ENCODE measurements around the gene CATSPERZ. TPM values are rescaled to one million over a fixed set of nuclear protein-coding genes. Genes with fewer than 3 reads are reported as not detected.
A peak's percentile ranks its signal among the peaks of the same experiment; 100 is the strongest.

CATSPERZ gene
- total and polyA plus RNA-seq, 2 of the 13 experiments (the other 11 are each of a cell fraction or from before 2014, with no cell fraction given): 0.22 to 0.48 TPM

- TF ChIP-seq, protein P1, sequence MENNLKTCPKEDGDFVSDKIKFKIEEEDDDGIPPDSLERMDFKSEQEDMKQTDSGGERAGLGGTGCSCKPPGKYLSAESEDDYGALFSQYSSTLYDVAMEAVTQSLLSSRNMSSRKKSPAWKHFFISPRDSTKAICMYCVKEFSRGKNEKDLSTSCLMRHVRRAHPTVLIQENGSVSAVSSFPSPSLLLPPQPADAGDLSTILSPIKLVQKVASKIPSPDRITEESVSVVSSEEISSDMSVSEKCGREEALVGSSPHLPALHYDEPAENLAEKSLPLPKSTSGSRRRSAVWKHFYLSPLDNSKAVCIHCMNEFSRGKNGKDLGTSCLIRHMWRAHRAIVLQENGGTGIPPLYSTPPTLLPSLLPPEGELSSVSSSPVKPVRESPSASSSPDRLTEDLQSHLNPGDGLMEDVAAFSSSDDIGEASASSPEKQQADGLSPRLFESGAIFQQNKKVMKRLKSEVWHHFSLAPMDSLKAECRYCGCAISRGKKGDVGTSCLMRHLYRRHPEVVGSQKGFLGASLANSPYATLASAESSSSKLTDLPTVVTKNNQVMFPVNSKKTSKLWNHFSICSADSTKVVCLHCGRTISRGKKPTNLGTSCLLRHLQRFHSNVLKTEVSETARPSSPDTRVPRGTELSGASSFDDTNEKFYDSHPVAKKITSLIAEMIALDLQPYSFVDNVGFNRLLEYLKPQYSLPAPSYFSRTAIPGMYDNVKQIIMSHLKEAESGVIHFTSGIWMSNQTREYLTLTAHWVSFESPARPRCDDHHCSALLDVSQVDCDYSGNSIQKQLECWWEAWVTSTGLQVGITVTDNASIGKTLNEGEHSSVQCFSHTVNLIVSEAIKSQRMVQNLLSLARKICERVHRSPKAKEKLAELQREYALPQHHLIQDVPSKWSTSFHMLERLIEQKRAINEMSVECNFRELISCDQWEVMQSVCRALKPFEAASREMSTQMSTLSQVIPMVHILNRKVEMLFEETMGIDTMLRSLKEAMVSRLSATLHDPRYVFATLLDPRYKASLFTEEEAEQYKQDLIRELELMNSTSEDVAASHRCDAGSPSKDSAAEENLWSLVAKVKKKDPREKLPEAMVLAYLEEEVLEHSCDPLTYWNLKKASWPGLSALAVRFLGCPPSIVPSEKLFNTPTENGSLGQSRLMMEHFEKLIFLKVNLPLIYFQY (CRISPR knock-in tag; IDR thresholded peaks at IDR 0.05; ENCODE audit: borderline replicate concordance): no peak; the same call in 1 of the 2 replicates
- TF ChIP-seq CBX2 (IDR thresholded peaks at IDR 0.05; ENCODE audit: low read depth, low read length): no peak
- no peak for TF ChIP-seq CBX2 (CRISPR knock-in tag; IDR thresholded peaks at IDR 0.05; ENCODE audit: low read depth)
- TF ChIP-seq, protein P2, sequence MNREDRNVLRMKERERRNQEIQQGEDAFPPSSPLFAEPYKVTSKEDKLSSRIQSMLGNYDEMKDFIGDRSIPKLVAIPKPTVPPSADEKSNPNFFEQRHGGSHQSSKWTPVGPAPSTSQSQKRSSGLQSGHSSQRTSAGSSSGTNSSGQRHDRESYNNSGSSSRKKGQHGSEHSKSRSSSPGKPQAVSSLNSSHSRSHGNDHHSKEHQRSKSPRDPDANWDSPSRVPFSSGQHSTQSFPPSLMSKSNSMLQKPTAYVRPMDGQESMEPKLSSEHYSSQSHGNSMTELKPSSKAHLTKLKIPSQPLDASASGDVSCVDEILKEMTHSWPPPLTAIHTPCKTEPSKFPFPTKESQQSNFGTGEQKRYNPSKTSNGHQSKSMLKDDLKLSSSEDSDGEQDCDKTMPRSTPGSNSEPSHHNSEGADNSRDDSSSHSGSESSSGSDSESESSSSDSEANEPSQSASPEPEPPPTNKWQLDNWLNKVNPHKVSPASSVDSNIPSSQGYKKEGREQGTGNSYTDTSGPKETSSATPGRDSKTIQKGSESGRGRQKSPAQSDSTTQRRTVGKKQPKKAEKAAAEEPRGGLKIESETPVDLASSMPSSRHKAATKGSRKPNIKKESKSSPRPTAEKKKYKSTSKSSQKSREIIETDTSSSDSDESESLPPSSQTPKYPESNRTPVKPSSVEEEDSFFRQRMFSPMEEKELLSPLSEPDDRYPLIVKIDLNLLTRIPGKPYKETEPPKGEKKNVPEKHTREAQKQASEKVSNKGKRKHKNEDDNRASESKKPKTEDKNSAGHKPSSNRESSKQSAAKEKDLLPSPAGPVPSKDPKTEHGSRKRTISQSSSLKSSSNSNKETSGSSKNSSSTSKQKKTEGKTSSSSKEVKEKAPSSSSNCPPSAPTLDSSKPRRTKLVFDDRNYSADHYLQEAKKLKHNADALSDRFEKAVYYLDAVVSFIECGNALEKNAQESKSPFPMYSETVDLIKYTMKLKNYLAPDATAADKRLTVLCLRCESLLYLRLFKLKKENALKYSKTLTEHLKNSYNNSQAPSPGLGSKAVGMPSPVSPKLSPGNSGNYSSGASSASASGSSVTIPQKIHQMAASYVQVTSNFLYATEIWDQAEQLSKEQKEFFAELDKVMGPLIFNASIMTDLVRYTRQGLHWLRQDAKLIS (CRISPR knock-in tag; IDR thresholded peaks at IDR 0.05): no peak
- TF ChIP-seq POLR2AphosphoS5 (IDR thresholded peaks at IDR 0.05; ENCODE audit: low read depth, low read length): peak; percentile 39; the same call in 1 of the 2 replicates
- no peak; the same call in 1 of the 2 replicates for TF ChIP-seq ZGPAT (CRISPR knock-in tag; IDR thresholded peaks at IDR 0.05)
- no peak for TF ChIP-seq DMTF1 (CRISPR knock-in tag; IDR thresholded peaks at IDR 0.05)
- 0 out of 2 replicates have a peak, but pooled peaks have one; percentile 43 for TF ChIP-seq ZBTB4 (CRISPR knock-in tag; IDR thresholded peaks at IDR 0.05; ENCODE audit: borderline replicate concordance)
- no peak for TF ChIP-seq STAT5B (CRISPR knock-in tag; IDR thresholded peaks at IDR 0.05)
- no peak for TF ChIP-seq MIER3 (CRISPR knock-in tag; IDR thresholded peaks at IDR 0.05; ENCODE audit: borderline replicate concordance)
- TF ChIP-seq ZBTB3 (CRISPR knock-in tag; IDR thresholded peaks at IDR 0.05; ENCODE audit: borderline replicate concordance, low read depth): no peak
- TF ChIP-seq ZNF720 (CRISPR knock-in tag; IDR thresholded peaks at IDR 0.05): no peak
Observed at GRCh38 chr11:64284048-64284961, 15.9 kb upstream of the CATSPERZ start, which contains the start of gene BAD (continued).

All from HepG2 (cell line).